GM23338 (cell line): Measurements from ENCODE around the gene LRMDA. TPM values are rescaled to one million over a fixed set of nuclear protein-coding genes. Genes with fewer than 3 reads are reported as not detected.

Experiments
- ATAC-seq: fragments of 200-7000 bp; cut with Tn5 transposase; 3 replicates; pipeline ENCODE4 v1.9.1; 2020
- DNase-seq: peaks from one replicate; pipeline ENCODE4 v3.0.0-alpha.2; 2015; ENCODE audit warnings: low spot score
- H2AFZ ChIP-seq: fragments of 200-600 bp; sonication (generic); 2 replicates; pipeline ENCODE4 v1.8.0; 2016; ENCODE audit warnings: antibody characterized with exemption, mild to moderate bottlenecking, moderate library complexity
- H3F3A ChIP-seq: fragments of 200-600 bp; sonication (generic); replicated peaks from 2 replicates; pipeline ENCODE4 v1.8.0; 2017; ENCODE audit warnings: antibody characterized with exemption, mixed run types, low read depth
- H3K27ac ChIP-seq: fragments of 200-600 bp; sonication (generic); 2 replicates; pipeline ENCODE4 v1.6.1; 2016; ENCODE audit warnings: low read depth
- H3K27me3 ChIP-seq: fragments of 200-600 bp; sonication (generic); 2 replicates; pipeline ENCODE4 v1.8.0; 2016; ENCODE audit warnings: mild to moderate bottlenecking, mixed run types, moderate library complexity; ENCODE audit not compliant: insufficient read depth
- H3K36me3 ChIP-seq: fragments of 200-600 bp; sonication (generic); 2 replicates; pipeline ENCODE4 v1.8.0; 2016; ENCODE audit warnings: mild to moderate bottlenecking; ENCODE audit not compliant: insufficient read depth
- H3K4me1 ChIP-seq: fragments of 200-600 bp; sonication (generic); 2 replicates; pipeline ENCODE4 v1.8.0; 2016; ENCODE audit warnings: mild to moderate bottlenecking, moderate library complexity; ENCODE audit not compliant: insufficient read depth
- H3K4me2 ChIP-seq: fragments of 200-600 bp; sonication (generic); 2 replicates; pipeline ENCODE4 v1.7.1; 2017; ENCODE audit warnings: mixed run types
- H3K4me3 ChIP-seq: fragments of 200-600 bp; sonication (generic); 2 replicates; pipeline ENCODE4 v1.6.1; 2016; ENCODE audit warnings: mixed run types
- H3K79me2 ChIP-seq: fragments of 200-600 bp; sonication (generic); replicated peaks from 2 replicates; pipeline ENCODE4 v1.8.0; 2017; ENCODE audit warnings: mild to moderate bottlenecking; ENCODE audit not compliant: insufficient read depth
- H3K9me2 ChIP-seq: fragments of 200-600 bp; sonication (generic); 2 replicates; pipeline ENCODE4 v1.8.0; 2017; ENCODE audit not compliant: insufficient read depth
- H4K20me1 ChIP-seq: fragments of 200-600 bp; sonication (generic); replicated peaks from 2 replicates; pipeline ENCODE4 v1.8.0; 2017; ENCODE audit warnings: mild to moderate bottlenecking; ENCODE audit not compliant: insufficient read depth
- H3K27ac Mint-ChIP-seq: 2 replicates; pipeline ENCODE4 v1.8.0; 2020; ENCODE audit warnings: inconsistent platforms, mild to moderate bottlenecking, moderate library complexity, mixed read lengths
- H3K27me3 Mint-ChIP-seq: 3 replicates; pipeline ENCODE4 v1.8.0; 2022; ENCODE audit warnings: low read depth, mild to moderate bottlenecking, moderate library complexity, mixed read lengths, inconsistent platforms; ENCODE audit not compliant: insufficient read depth, poor library complexity
- H3K36me3 Mint-ChIP-seq: 3 replicates; pipeline ENCODE4 v1.8.0; 2021; ENCODE audit warnings: low read depth, mild to moderate bottlenecking, inconsistent platforms, moderate library complexity, mixed read lengths
- H3K4me1 Mint-ChIP-seq: 3 replicates; pipeline ENCODE4 v1.8.0; 2020; ENCODE audit warnings: mild to moderate bottlenecking, inconsistent platforms, mixed read lengths
- H3K4me3 Mint-ChIP-seq: 3 replicates; pipeline ENCODE4 v1.8.0; 2021; ENCODE audit warnings: moderate library complexity, mild to moderate bottlenecking, inconsistent platforms, mixed read lengths
- H3K9me3 Mint-ChIP-seq: 3 replicates; pipeline ENCODE4 v1.8.0; 2020; ENCODE audit warnings: moderate library complexity, mild to moderate bottlenecking, inconsistent platforms, mixed read lengths
- CREB1 ChIP-seq: fragments of 250-450 bp; sonication (Bioruptor Pico); IDR thresholded peaks from 2 replicates; pipeline ENCODE4 v1.5.0; 2020; ENCODE audit warnings: low read depth, mild to moderate bottlenecking, moderate library complexity
- CTCF ChIP-seq, 2 experiments: fragments of 200-600 bp in 1 of 2; sonication (generic) in 1 of 2; conservative IDR thresholded peaks; 2 replicates each; pipeline versions ENCODE4 v1.5.1 to v1.6.1; 2016 to 2017; ENCODE audit warnings: antibody characterized with exemption in 2 of 2, low read depth in 2 of 2, mild to moderate bottlenecking in 2 of 2, moderate library complexity in 1 of 2
- ETS1 ChIP-seq: IDR thresholded peaks from 2 replicates; pipeline ENCODE4 v1.6.1; 2016; ENCODE audit warnings: antibody characterized with exemption
- EZH2 ChIP-seq: fragments of 200-600 bp; sonication (generic); IDR thresholded peaks from one replicate; pipeline ENCODE4 v1.8.0; 2017; ENCODE audit warnings: antibody characterized with exemption, mild to moderate bottlenecking, low read depth; ENCODE audit not compliant: unreplicated experiment
- EZH2phosphoT487 ChIP-seq: fragments of 200-600 bp; sonication (generic); IDR thresholded peaks from one replicate; pipeline ENCODE4 v1.8.1; 2018; ENCODE audit warnings: antibody characterized with exemption; ENCODE audit not compliant: unreplicated experiment
- JUNB ChIP-seq: IDR thresholded peaks from one replicate; pipeline ENCODE4 v1.6.1; 2016; ENCODE audit warnings: antibody characterized with exemption; ENCODE audit not compliant: unreplicated experiment
- NANOG ChIP-seq: IDR thresholded peaks from 2 replicates; pipeline ENCODE4 v1.6.1; 2016; ENCODE audit warnings: antibody characterized with exemption, borderline replicate concordance
- POLR2AphosphoS5 ChIP-seq: IDR thresholded peaks from 2 replicates; pipeline ENCODE4 v1.6.1; 2016; ENCODE audit warnings: antibody characterized with exemption, low read depth
- REST ChIP-seq: IDR thresholded peaks from one replicate; pipeline ENCODE4 v1.6.1; 2018; ENCODE audit warnings: antibody characterized with exemption; ENCODE audit not compliant: unreplicated experiment
- STAT1 ChIP-seq: IDR thresholded peaks from one replicate; pipeline ENCODE4 v1.6.1; 2016; ENCODE audit warnings: antibody characterized with exemption; ENCODE audit not compliant: unreplicated experiment
- ZNF114 ChIP-seq: fragments of 250-450 bp; sonication (Bioruptor Pico); IDR thresholded peaks from 2 replicates; pipeline ENCODE4 v1.5.0; 2020; ENCODE audit warnings: mild to moderate bottlenecking, moderate library complexity
- ZNF331 ChIP-seq: fragments of 250-450 bp; sonication (Bioruptor Pico); IDR thresholded peaks from 2 replicates; pipeline ENCODE4 v1.5.0; 2020; ENCODE audit warnings: low read depth, mild to moderate bottlenecking, moderate library complexity
- ZNF462 ChIP-seq: fragments of 250-450 bp; sonication (Bioruptor Pico); IDR thresholded peaks from 2 replicates; pipeline ENCODE4 v1.5.0; 2020; ENCODE audit warnings: mild to moderate bottlenecking, moderate library complexity
- polyA plus RNA-seq: library from polyadenylated mRNA; unstranded; fragments of >200 nt; fragmentation: Nextera tagmentation; extraction: Ambion mirVana; gene quantifications from 2 replicates; pipeline ENCODE4 v1.2.1, GENCODE V29; 2016
- total RNA-seq: library from RNA; depleted of rRNA; stranded (reverse); fragments of >200 nt; shearing (Covaris generic); gene quantifications from 2 replicates; pipeline ENCODE4 v1.2.3, GENCODE V29; 2014

LRMDA gene
- total and polyA plus RNA-seq, 2 experiments from 2014 or later: 0.90 to 1.8 TPM

GRCh38 chr10:75550191-75550590, 118.8 kb downstream of the LRMDA start:
- H3K36me3 ChIP-seq: no peaks in the 10 kb centered on the region
- Mint-ChIP-seq H3K36me3 (peaks cover 7% of the 10 kb centered on the region; the same call in 2 of the 3 replicates), H3K4me1 (0 out of 3 replicates have a peak, but pooled peaks cover 3% of the 10 kb centered on the region), H3K9me3 (peaks cover 16% of the 10 kb centered on the region), H3K27me3 (no peaks in the 10 kb centered on the region), H3K27ac (no peak overlapping the region), H3K4me3 (no peak overlapping the region)
- no peaks in the 10 kb centered on the region for H3F3A ChIP-seq
- no peak for DNase-seq
- no peaks in the 10 kb centered on the region for H4K20me1 ChIP-seq
- H2AFZ ChIP-seq: no peak overlapping the region
- no peak overlapping the region for H3K4me3 ChIP-seq
- no peak for ATAC-seq
- H3K9me2 ChIP-seq: no peaks in the 10 kb centered on the region; the same call in 1 of the 2 replicates
- no peaks in the 10 kb centered on the region for H3K79me2 ChIP-seq
- H3K27ac ChIP-seq: no peak overlapping the region
- TF ChIP-seq JUNB: no peak
- no peak for TF ChIP-seq REST
- no peak for TF ChIP-seq NANOG
- no peak for TF ChIP-seq POLR2AphosphoS5
- no peak for TF ChIP-seq CTCF (conservative IDR thresholded peaks at IDR 0.05; ENCODE audit: low read depth in 2 of 2)
- TF ChIP-seq CREB1 (CRISPR knock-in tag): no peak
- TF ChIP-seq ZNF114 (CRISPR knock-in tag): no peak
- TF ChIP-seq EZH2: no peak
- TF ChIP-seq EZH2phosphoT487: no peak
- no peak for TF ChIP-seq ZNF331
- TF ChIP-seq ETS1: no peak
- no peak for TF ChIP-seq STAT1
- TF ChIP-seq ZNF462 (CRISPR knock-in tag): no peak
- H3K4me1 ChIP-seq: no peaks in the 10 kb centered on the region
- H3K4me2 ChIP-seq: no peak overlapping the region
- H3K27me3 ChIP-seq: no peaks in the 10 kb centered on the region
